Subcutaneous adipose tissue (tissue), 4 donors: ENCODE measurements around the gene SLC25A25. TPM values are rescaled to one million over a fixed set of nuclear protein-coding genes. Genes with fewer than 3 reads are reported as not detected.

Source experiments
- CTCF ChIP-seq: fragments of 450-650 bp; IDR thresholded peaks from one replicate; pipeline ENCODE4 v1.5.1; 2016; ENCODE audit warnings: low read depth, mild to moderate bottlenecking, control low read depth, antibody characterized with exemption, moderate library complexity
- total RNA-seq, 4 donors: library from RNA; depleted of rRNA; stranded (reverse); fragments of >200 nt; gene quantifications; one replicate each; pipeline ENCODE4 v1.1.0, GENCODE V29; 2016

The SLC25A25 gene
- total RNA-seq, 4 donors from 2014 or later = 13.4 to 60.1 (median 19.5) TPM

GRCh38 chr9:128115187-128116103, 47.4 kb downstream of the SLC25A25 start:
- no peak for TF ChIP-seq CTCF

GRCh38 chr9:128116104-128117083, 48.4 kb downstream of the SLC25A25 start:
- TF ChIP-seq CTCF = no peak

- no peak for TF ChIP-seq CTCF
These were observed 49.8 kb downstream of the SLC25A25 start for GRCh38 chr9:128117613-128118471.

GRCh38 chr9:128118472-128118857, 50.4 kb downstream of the SLC25A25 start:
- no peak for TF ChIP-seq CTCF

GRCh38 chr9:128118971-128119665, 51.1 kb downstream of the SLC25A25 start:
- TF ChIP-seq CTCF = no peak

GRCh38 chr9:128120061-128120740, 52.2 kb downstream of the SLC25A25 start:
- TF ChIP-seq CTCF = no peak
